ENCODE measurements around the gene POLR2A.

GRCh38 chr17:7502171-7502847, 18.1 kb downstream of the POLR2A start:
- TF ChIP-seq CTCF (conservative IDR thresholded peaks at IDR 0.05; ENCODE audit: low read length) (no peak), EZH2phosphoT487 (IDR thresholded peaks at IDR 0.05; ENCODE audit: borderline replicate concordance, low read depth, low read length) (no peak)
